A549 (cell line): ENCODE results near the gene GOT1. TPM values are rescaled to one million over a fixed set of nuclear protein-coding genes. Genes with fewer than 3 reads are reported as not detected.

Experiments
- ATAC-seq, 2 experiments: fragments of 200-7000 bp in 1 of 2; fragments of >200 bp in 1 of 2; cut with Nextera tagmentation in 1 of 2; cut with Tn5 transposase in 1 of 2; 3 replicates each; pipeline versions ENCODE4 v1.8.0 to v1.9.1; 2018 to 2020; ENCODE audit warnings: mild to moderate bottlenecking in 1 of 2, moderate library complexity in 1 of 2
- CTCF ChIA-PET: fragments of 300-600 bp; sonication (Branson Sonifier 250); formaldehyde crosslinking; extraction: SDS; loops from one replicate; lab custom pipeline; 2021; ENCODE audit warnings: antibody characterized with exemption, inconsistent platforms; lab: Yijun Ruan, JAX
- POLR2A ChIA-PET: fragments of 350-600 bp; formaldehyde crosslinking; extraction: SDS; loops from one replicate; lab custom pipeline; 2021; ENCODE audit warnings: antibody characterized with exemption, inconsistent platforms; lab: Yijun Ruan, JAX
- DNase-seq, 2 experiments: peaks; one replicate each; pipeline versions ENCODE4 v3.0.0 to v3.0.0-alpha.2; 2011 to 2016; ENCODE audit warnings: low read depth in 1 of 2, low spot score in 1 of 2
- FAIRE-seq: peaks from 2 replicates; lab custom pipeline; 2011; peaks lifted over from hg19 to GRCh38; lab: Jason Lieb, UNC
- H3K27ac ChIP-seq, 2 experiments: fragments of >200 bp; sonication (Bioruptor Twin); formaldehyde crosslinking; 3 replicates each; pipeline ENCODE4 v1.5.1; 2016 to 2017
- H3K4me1 ChIP-seq: fragments of >200 bp; sonication (Bioruptor Twin); formaldehyde crosslinking; 3 replicates; pipeline ENCODE4 v1.6.1; 2016
- H3K4me2 ChIP-seq: fragments of >200 bp; sonication (Bioruptor Twin); formaldehyde crosslinking; 3 replicates; pipeline ENCODE4 v1.6.1; 2016
- H3K4me3 ChIP-seq: fragments of >200 bp; sonication (Bioruptor Twin); formaldehyde crosslinking; 3 replicates; pipeline ENCODE4 v1.5.1; 2016
- H3K9me3 ChIP-seq: fragments of >200 bp; sonication (Bioruptor Twin); formaldehyde crosslinking; 3 replicates; pipeline ENCODE4 v1.6.1; 2016
- CBX8 ChIP-seq: fragments of 200-600 bp; sonication (generic); IDR thresholded peaks from 2 replicates; pipeline ENCODE4 v1.6.1; 2016
- CEBPB ChIP-seq, 2 experiments: fragments of >200 bp in 1 of 2; sonication (Bioruptor Twin) in 1 of 2; formaldehyde crosslinking in 1 of 2; IDR thresholded peaks; 2 replicates each; pipeline ENCODE4 v1.6.1; 2012 to 2016
- CHD4 ChIP-seq: fragments of 200-600 bp; sonication (generic); IDR thresholded peaks from 2 replicates; pipeline ENCODE4 v1.6.1; 2016; ENCODE audit warnings: antibody characterized with exemption, mild to moderate bottlenecking, borderline replicate concordance
- EHMT2 ChIP-seq: fragments of 200-600 bp; sonication (generic); IDR thresholded peaks from 2 replicates; pipeline ENCODE4 v1.6.1; 2016; ENCODE audit warnings: antibody characterized with exemption, low read depth, mild to moderate bottlenecking, moderate library complexity
- ESRRA ChIP-seq: fragments of 150-350 bp; IDR thresholded peaks from 2 replicates; pipeline ENCODE4 v1.6.1; 2014; ENCODE audit warnings: mild to moderate bottlenecking, low read length, borderline replicate concordance
- FOSB ChIP-seq: fragments of 250-450 bp; sonication (Bioruptor Pico); IDR thresholded peaks from 2 replicates; pipeline ENCODE4 v1.5.0; 2020; ENCODE audit warnings: mild to moderate bottlenecking, moderate library complexity
- FOSL2 ChIP-seq, 2 experiments: fragments of 450-650 bp in 1 of 2; fragments of >200 bp in 1 of 2; sonication (Bioruptor Twin) in 1 of 2; formaldehyde crosslinking; IDR thresholded peaks; 2 replicates each; pipeline versions ENCODE4 v1.5.0 to v1.6.1; 2016 to 2020; ENCODE audit warnings: mild to moderate bottlenecking in 1 of 2, moderate library complexity in 1 of 2
- HEYL ChIP-seq: fragments of 250-450 bp; sonication (Bioruptor Pico); IDR thresholded peaks from 2 replicates; pipeline ENCODE4 v1.8.0; 2021; ENCODE audit warnings: mild to moderate bottlenecking, moderate library complexity
- HOXA7 ChIP-seq: fragments of 250-450 bp; sonication (Bioruptor Pico); IDR thresholded peaks from 2 replicates; pipeline ENCODE4 v1.5.0; 2020; ENCODE audit warnings: mild to moderate bottlenecking, moderate library complexity
- JUN ChIP-seq, 2 experiments: fragments of >200 bp; sonication (Bioruptor Twin); formaldehyde crosslinking; IDR thresholded peaks; 2 replicates in 1 of 2; 3 replicates in 1 of 2; pipeline ENCODE4 v1.6.1; 2016 to 2017
- JUNB ChIP-seq: fragments of >200 bp; sonication (Bioruptor Twin); formaldehyde crosslinking; IDR thresholded peaks from 2 replicates; pipeline ENCODE4 v1.6.1; 2016
- KDM1A ChIP-seq: fragments of 200-600 bp; sonication (generic); IDR thresholded peaks from 2 replicates; pipeline ENCODE4 v1.6.1; 2016; ENCODE audit warnings: low read depth, mild to moderate bottlenecking
- KDM5A ChIP-seq: fragments of 200-600 bp; sonication (generic); IDR thresholded peaks from 2 replicates; pipeline ENCODE4 v1.6.1; 2016; ENCODE audit warnings: antibody characterized with exemption, mild to moderate bottlenecking
- MAFK ChIP-seq: fragments of 450-650 bp; IDR thresholded peaks from 2 replicates; pipeline ENCODE4 v1.6.1; 2014; ENCODE audit not compliant: partially characterized antibody
- NPAS2 ChIP-seq: fragments of 250-450 bp; sonication (Bioruptor Pico); IDR thresholded peaks from 2 replicates; pipeline ENCODE4 v1.8.0; 2022; ENCODE audit warnings: mild to moderate bottlenecking, moderate library complexity, borderline replicate concordance
- NR3C1 ChIP-seq: fragments of >200 bp; sonication (Bioruptor Twin); formaldehyde crosslinking; IDR thresholded peaks from 3 replicates; pipeline ENCODE4 v1.6.1; 2017
- PHF8 ChIP-seq: fragments of 200-600 bp; sonication (generic); IDR thresholded peaks from 2 replicates; pipeline ENCODE4 v1.6.1; 2016; ENCODE audit warnings: low read depth, mild to moderate bottlenecking, antibody characterized with exemption, moderate library complexity, borderline replicate concordance
- POLR2AphosphoS2 ChIP-seq: conservative IDR thresholded peaks from 2 replicates; pipeline ENCODE4 v1.6.1; 2012; ENCODE audit warnings: low read length, improper control_type of control experiment, inconsistent platforms
- RNF2 ChIP-seq: fragments of 200-600 bp; sonication (generic); IDR thresholded peaks from 2 replicates; pipeline ENCODE4 v1.6.1; 2016; ENCODE audit warnings: low read depth, mild to moderate bottlenecking, antibody characterized with exemption, moderate library complexity, borderline replicate concordance
- TFCP2L1 ChIP-seq: fragments of 250-450 bp; sonication (Bioruptor Pico); IDR thresholded peaks from 2 replicates; pipeline ENCODE4 v1.5.0; 2021; ENCODE audit warnings: mild to moderate bottlenecking
- ZSCAN20 ChIP-seq: fragments of 250-450 bp; sonication (Bioruptor Pico); IDR thresholded peaks from 2 replicates; pipeline ENCODE4 v1.8.0; 2022; ENCODE audit warnings: mild to moderate bottlenecking, moderate library complexity
- WGBS: methylation state at CpG from one replicate; pipeline ENCODE4 v1.1.6; 2017; ENCODE audit errors: missing lambda C conversion rate; 5-methylcytosine and 5-hydroxymethylcytosine counted together
- polyA plus RNA-seq, 4 experiments: library from polyadenylated mRNA; depleted of rRNA in 3 of 4; stranded (reverse); fragments of >200 nt; fragmentation: RNase III in 1 of 4; extraction: RNeasy Plus Mini Kit Qiagen cat#74134 plus additional on column Dnase treatment in 1 of 4; gene quantifications; 2 replicates in 3 of 4; 3 replicates in 1 of 4; pipeline ENCODE4 v1.2.3, GENCODE V29; 2011 to 2017
- TF ChIP-seq, protein P1 (sequence below): IDR thresholded peaks from 2 replicates; pipeline ENCODE4 v1.6.1; 2012; ENCODE audit warnings: low read depth, borderline replicate concordance
- TF ChIP-seq, protein P2 (sequence below): fragments of 150-350 bp; IDR thresholded peaks from 2 replicates; pipeline ENCODE4 v1.6.1; 2014; ENCODE audit warnings: low read depth, mild to moderate bottlenecking, low read length

The GOT1 gene
- polyA plus RNA-seq, 2 of the 4 experiments (the other 2 are of a cell fraction) = 31.1 to 34.9 TPM

DNA sequence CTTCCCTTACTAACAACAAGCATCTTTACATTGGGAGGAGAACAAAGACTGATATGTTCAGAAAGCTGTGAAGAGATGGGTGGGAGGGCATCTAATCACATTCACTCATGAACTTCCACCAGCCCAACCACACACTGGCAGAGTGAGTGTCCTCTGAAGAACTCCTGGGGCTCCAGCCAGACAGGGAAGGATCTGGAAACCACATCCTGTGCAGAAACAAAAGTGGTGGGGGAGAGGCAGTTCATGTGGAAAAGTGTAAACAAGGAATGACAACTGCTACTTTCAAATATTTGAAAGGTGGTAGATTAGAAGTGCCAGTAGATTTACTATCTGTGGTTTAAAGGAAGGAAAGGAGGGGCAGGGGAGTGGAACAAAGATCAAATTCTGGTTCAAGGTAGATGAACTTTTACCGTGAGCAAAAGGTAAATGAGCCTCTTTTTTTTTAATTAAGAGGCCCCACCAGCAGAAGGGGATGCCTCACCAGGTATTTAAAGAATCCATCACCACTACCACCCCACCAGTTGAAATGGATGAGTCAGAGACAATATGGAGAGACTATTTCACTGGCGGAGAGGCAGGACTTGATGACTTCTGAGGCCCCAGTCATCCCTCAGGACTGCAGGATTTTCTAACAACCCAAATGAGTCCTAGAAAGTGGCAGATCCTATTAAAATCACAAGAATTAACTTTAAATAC is 34.5 kb downstream of the GOT1 start:
- 88% methylated on average over 2 of the region's 2 CpGs for WGBS
- ChIA-PET POLR2A (no interaction called here), CTCF (no interaction called here)
- TF ChIP-seq MAFK (no peak), FOSL2 (IDR thresholded peaks at IDR 0.05) (no peak), FOSL2 (CRISPR knock-in tag; IDR thresholded peaks at IDR 0.05) (0 out of 2 replicates have a peak, but pooled peaks have one; percentile 24)
- no peak for ATAC-seq
- Histone ChIP-seq H3K4me1 (peaks cover 5% of the 10 kb centered on the region; the same call in 1 of the 3 replicates), H3K4me3 (no peak overlapping the region), H3K27ac (no peak overlapping the region), H3K4me2 (no peak overlapping the region), H3K9me3 (no peaks in the 10 kb centered on the region)
- no peak for FAIRE-seq
- DNase-seq = no peak

DNA sequence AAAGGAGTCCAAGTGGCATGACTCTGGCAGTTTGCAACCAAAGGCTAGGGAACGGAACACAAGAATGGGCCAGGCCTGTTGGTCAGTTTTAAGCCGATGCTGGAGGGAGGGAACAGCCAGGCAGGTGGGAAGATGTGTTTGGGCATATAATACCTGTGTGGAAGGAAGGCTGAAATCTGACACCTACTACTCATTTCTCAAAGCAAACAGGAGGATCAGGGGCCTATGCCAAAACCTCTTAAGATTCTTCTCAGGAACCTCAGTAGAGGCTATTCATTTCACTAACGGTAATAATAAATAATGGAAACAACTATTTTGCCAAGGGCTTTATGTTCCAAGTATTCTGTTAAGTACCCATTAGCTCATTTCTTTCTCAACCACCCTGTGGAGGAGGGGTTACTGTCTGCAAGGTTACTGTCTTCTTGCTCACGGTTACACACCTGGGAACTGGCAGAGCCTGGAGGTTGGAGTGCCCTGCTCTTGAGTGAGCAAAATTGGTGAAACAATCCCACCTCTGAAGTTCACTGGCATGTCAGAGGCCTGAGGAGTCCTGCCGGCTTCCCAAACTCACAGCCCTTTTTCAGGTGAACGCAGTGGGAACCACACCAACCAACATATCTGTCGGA is 35.5 kb downstream of the GOT1 start:
- H3K27ac ChIP-seq = no peak overlapping the region

DNA sequence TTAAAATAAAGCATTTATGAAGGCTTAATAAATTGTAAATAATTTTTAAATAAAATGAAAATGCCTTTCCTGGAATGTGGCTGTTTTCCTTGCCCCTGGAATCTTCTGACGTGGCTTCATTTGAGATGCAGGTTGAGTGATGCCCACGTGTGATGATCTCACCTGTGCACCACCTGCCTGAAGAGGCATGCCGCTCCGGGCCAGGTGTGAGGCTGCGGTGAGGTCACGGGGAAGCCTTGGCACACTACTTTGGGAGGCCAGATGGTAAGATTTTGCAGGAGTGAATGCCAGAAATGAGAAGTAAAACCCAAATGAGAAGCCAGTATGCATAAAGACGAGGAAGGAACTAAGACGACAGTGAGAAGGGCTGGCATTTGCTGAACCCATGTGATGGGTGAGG is 36.2 kb downstream of the GOT1 start:
- H3K9me3 ChIP-seq = no peaks in the 10 kb centered on the region
- WGBS = 92% methylated on average over 8 of the region's 8 CpGs
- ChIA-PET POLR2A (no interaction called here), CTCF (interaction anchor here (0.6 to 5.0 kb wide), 4 partner anchors 9 to 221 kb away, joined by 4 to 53 read pairs (median 22); no protein-coding TSS in a partner anchor)
- TF ChIP-seq NPAS2 (no peak), TFCP2L1 (CRISPR knock-in tag) (no peak), JUN (IDR thresholded peaks at IDR 0.05) (no peak), KDM5A (no peak), CEBPB (IDR thresholded peaks at IDR 0.05) (no peak), HOXA7 (CRISPR knock-in tag) (no peak), JUNB (no peak), CHD4 (no peak), ZSCAN20 (CRISPR knock-in tag) (no peak), FOSB (CRISPR knock-in tag) (no peak), PHF8 (no peak), ESRRA (no peak), NR3C1 (no peak), EHMT2 (no peak)
- TF ChIP-seq, protein P1, sequence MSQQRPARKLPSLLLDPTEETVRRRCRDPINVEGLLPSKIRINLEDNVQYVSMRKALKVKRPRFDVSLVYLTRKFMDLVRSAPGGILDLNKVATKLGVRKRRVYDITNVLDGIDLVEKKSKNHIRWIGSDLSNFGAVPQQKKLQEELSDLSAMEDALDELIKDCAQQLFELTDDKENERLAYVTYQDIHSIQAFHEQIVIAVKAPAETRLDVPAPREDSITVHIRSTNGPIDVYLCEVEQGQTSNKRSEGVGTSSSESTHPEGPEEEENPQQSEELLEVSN = no peak
- TF ChIP-seq, all 56 proteins: peak for 0
- DNase-seq (no peak), ATAC-seq (no peak), FAIRE-seq (no peak)
- Histone ChIP-seq H3K4me1 (peaks cover 5% of the 10 kb centered on the region; the same call in 1 of the 3 replicates), H3K27ac (no peak overlapping the region), H3K4me3 (no peak overlapping the region), H3K4me2 (no peak overlapping the region)

More for the DNA sequence above, 35.5 kb downstream of the GOT1 start:
- CTCF ChIA-PET = interaction anchor here (0.6 to 5.0 kb wide), 2 partner anchors 151 to 217 kb away, joined by 4 to 53 read pairs; no protein-coding TSS in a partner anchor
- H3K4me3 ChIP-seq = no peak overlapping the region
- no peak overlapping the region for H3K4me2 ChIP-seq
- POLR2A ChIA-PET = no interaction called here
- TF ChIP-seq JUNB = no peak
- no peak for TF ChIP-seq HEYL
- TF ChIP-seq CBX8 = no peak
- TF ChIP-seq NPAS2 = no peak
- TF ChIP-seq POLR2AphosphoS2 = no peak
- TF ChIP-seq, protein P2, sequence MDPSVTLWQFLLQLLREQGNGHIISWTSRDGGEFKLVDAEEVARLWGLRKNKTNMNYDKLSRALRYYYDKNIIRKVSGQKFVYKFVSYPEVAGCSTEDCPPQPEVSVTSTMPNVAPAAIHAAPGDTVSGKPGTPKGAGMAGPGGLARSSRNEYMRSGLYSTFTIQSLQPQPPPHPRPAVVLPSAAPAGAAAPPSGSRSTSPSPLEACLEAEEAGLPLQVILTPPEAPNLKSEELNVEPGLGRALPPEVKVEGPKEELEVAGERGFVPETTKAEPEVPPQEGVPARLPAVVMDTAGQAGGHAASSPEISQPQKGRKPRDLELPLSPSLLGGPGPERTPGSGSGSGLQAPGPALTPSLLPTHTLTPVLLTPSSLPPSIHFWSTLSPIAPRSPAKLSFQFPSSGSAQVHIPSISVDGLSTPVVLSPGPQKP = no peak
- TF ChIP-seq KDM5A = no peak
- TF ChIP-seq MAFK = no peak
- no peak for TF ChIP-seq FOSB (CRISPR knock-in tag)
- no peak for TF ChIP-seq KDM1A
- TF ChIP-seq RNF2 = no peak
- TF ChIP-seq, all 56 proteins: peak for 0
- Histone ChIP-seq H3K4me1 (peaks cover 5% of the 10 kb centered on the region; the same call in 1 of the 3 replicates), H3K9me3 (no peaks in the 10 kb centered on the region)
- no peak for FAIRE-seq
- 90% methylated on average over 7 of the region's 7 CpGs for WGBS
- no peak for ATAC-seq
- no peak for DNase-seq
